HG02759 (cell line): ENCODE results near the gene ATXN1.
A peak's percentile ranks its signal among the peaks of the same experiment; 100 is the strongest.
"Not testable (repeated sequence)": the region's sequence is repeated elsewhere in the genome, so short reads cannot be mapped to it uniquely, and the experiment has no call there.

Source experiments
- ATAC-seq: cut with Tn5 transposase; IDR thresholded peaks from one replicate; pipeline ENCODE4 v1.9.1; 2021; ENCODE audit warnings: mild to moderate bottlenecking, moderate library complexity; ENCODE audit not compliant: unreplicated experiment

ATXN1 gene

DNA sequence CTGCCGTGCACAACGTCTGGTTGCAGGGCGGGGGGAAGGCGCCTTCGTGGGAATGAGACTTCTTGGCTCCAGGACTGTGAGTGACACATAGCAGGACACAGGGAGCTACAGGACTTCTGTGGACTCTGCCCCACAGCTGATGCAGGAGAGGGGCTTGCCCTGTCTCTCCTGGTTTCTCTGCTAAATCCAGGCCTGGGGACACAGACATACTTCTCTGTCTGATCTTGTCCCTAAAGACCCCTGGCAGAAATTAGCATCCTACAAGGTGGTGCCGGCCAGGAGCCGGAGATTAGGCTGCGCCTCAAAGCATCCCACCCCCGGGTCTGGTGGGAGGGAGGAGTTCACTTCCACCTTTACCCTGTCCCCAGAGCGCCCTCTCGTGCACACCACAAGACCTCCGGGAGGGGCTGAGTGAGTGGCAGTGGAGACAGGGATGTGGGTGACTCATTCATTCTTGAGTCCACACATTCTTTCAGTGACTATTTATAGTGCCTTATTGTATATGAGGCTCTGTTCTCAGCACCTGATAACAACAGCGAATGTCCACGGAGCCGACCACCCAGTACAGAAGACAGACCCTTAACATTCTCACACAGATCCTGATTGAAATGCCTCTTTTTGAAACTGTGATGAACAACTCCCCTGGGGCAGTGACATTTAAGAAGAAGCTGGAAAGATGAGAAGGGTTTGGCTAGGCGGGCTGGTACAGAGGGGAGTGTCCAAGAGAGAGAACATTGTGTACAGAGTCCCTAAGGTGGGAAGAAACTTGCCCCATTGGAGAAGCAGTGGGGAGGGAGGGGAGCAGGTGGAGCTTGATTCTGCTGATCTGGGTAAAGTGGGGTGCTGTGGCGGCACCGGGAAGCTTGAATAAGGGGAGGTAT lies 483.9 kb downstream of the ATXN1 start:
- ATAC-seq = peak; percentile 75

GRCh38 chr6:16274885-16275589 lies 486.2 kb downstream of the ATXN1 start:
- no peak for ATAC-seq

- ATAC-seq = no peak
Measured at GRCh38 chr6:16274483-16274882, 486.8 kb downstream of the ATXN1 start.

DNA sequence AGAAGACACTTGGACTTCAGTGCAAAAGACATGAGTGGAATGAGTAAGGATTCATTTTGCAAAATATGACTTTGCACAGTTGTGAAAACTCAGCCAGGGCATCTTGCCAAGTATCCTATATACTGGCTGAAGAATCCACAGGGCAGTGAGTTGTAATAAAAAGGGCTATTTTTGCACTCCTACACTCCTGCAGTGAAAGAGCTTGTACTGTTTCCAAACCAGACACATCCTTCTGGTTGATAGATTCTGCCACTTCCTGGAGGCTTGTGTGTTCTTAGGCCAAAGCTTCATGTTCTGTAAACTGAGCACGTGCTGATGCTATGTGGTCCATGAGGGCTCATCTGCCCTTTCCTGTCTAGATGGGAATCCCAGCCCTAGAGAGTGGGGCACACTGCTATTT lies 488.0 kb downstream of the ATXN1 start:
- ATAC-seq = no peak

GRCh38 chr6:16272201-16272600 lies 489.1 kb downstream of the ATXN1 start:
- ATAC-seq = no peak

DNA sequence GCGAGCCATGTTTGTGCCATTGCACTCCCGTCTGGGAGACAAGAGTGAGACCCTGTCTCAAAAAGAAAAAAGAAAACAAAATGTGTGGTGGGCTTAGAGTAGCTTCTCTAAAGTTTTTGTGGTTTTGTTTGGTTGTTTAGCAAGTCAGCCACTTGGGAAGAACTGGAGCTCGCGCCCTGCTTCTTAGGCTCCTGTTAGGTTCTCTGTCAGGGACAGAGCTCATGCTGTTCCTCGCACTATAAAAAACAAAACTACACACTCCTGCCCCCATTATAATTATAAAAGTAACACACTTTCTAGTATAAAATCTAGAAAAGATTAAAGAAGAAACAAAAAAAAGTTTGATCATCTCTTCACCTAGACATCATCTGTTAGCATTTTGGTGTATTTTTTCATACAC lies 489.8 kb downstream of the ATXN1 start:
- ATAC-seq = no peak

- no peak for ATAC-seq
Measured at GRCh38 chr6:16270178-16270794, 491.0 kb downstream of the ATXN1 start.

GRCh38 chr6:16269442-16270070 lies 491.7 kb downstream of the ATXN1 start:
- ATAC-seq = not testable (repeated sequence)

- peak; percentile 50 for ATAC-seq
Measured at GRCh38 chr6:16267428-16268263, 493.6 kb downstream of the ATXN1 start.

DNA sequence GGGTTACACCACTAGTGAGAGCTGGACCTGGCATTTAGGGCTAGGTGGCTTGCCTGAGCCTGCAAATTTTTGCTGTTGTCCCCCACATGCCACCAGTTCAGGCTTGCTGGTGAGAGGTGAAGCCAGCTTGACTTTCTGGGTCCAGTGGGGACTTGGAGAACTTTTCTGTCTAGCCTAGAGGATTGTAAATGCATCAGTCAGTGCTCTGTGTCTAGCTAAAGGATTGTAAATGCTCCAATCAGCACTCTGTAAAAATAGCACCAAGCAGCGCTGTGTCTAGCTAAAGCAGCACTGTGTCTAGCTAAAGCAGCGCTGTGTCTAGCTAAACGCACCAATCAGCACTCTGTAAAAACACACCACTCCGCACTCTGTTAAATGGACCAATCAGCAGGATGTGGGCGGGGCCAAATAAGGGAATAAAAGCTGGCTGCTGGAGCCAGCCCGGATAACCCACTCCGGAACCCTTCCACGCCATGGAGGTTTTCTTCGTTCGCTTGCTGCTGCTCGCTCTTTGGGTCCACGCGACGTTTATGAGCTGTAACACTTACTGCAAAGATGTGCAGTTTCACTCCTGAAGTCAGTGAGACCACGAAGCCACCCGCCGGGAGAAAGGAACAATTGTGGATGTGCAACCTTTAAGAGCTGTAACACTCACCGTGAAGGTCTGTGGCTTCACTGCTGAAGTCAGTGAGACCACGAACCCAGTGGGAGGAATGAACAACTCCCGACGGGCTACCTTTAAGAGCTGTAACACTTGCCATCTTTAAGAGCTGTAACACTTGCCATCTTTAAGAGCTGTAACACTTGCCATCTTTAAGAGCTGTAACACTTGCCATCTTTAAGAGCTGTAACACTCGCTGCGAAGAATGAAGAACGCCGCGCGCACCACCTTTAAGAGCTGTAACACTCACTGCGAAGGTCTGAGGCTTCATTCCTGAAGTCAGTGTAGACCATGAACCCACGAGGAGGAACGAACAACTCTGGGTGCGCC lies 495.6 kb downstream of the ATXN1 start:
- ATAC-seq = no peak

DNA sequence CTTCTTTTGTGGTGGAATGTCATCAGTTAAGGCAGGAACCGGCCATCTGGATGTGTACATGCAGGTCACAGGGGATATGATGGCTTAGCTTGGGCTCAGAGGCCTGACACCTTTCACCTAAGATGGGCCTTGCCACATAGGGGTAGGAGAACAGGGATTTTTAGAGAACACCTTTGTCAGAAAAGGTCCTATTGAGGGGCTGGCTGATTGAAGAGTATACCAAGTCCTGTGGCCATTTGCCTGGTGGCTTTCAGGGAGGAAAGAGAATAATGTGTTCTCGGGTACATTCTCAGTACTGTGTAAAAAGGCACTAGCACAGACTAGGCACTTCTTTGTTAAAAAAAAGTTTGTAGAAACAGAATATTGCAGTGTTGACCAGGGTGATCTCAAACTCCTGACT lies 496.5 kb downstream of the ATXN1 start:
- ATAC-seq = no peak

DNA sequence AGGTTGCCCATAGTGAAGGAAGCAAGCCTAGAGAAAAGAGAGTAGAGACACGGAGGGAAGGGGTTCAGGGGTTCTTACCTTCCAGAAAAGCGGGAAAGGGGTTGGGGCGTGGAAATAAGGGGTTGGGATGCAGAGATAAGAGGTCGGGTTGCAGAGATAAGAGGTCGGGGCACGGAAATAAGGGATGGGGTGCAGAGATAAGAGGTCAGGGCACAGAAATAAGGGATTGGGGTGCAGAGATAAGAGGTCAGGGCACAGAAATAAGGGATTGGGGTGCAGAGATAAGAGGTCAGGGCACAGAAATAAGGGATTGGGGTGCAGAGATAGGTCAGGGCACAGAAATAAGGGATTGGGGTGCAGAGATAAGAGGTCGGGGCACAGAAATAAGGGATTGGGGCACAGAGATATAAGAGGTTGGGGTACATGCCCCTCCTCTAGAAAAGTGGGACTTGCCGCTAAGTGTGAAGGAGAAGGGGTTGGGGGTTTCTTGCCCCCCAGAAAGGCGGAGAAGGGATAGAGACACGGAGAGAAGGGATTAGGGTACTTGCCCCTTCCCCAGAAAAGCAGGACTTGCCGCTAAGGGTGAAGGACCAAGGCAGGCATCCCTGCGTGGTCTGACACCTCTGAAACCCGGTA lies 497.7 kb downstream of the ATXN1 start:
- ATAC-seq = not testable (repeated sequence)

GRCh38 chr6:16262773-16263172 lies 498.5 kb downstream of the ATXN1 start:
- ATAC-seq = not testable (repeated sequence)

DNA sequence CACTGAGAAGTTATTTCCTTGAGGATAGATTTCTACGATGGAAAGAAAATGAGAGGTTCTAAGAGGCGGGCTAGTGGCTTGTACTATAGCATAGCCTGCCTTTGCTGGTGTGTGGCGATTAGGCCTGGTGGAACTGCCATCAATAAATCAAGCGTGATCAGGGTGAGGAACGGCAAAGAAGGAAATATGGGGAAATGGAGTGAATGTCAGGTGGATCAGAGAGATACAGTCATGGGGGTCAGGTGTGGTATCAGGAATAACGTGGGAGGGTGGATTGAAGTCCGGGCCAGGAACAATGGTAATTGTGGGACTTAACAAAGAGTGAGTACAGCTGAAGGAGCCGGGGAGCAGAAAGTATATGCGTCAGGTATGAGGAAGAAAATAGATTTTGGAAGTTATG lies 500.7 kb downstream of the ATXN1 start:
- ATAC-seq = not testable (repeated sequence)

- ATAC-seq = not testable (repeated sequence)
Measured at GRCh38 chr6:16259604-16260003, 501.7 kb downstream of the ATXN1 start.

- no peak for ATAC-seq
Measured at GRCh38 chr6:16258709-16259075, 502.6 kb downstream of the ATXN1 start.

GRCh38 chr6:16257999-16258708 lies 503.1 kb downstream of the ATXN1 start:
- ATAC-seq = no peak

DNA sequence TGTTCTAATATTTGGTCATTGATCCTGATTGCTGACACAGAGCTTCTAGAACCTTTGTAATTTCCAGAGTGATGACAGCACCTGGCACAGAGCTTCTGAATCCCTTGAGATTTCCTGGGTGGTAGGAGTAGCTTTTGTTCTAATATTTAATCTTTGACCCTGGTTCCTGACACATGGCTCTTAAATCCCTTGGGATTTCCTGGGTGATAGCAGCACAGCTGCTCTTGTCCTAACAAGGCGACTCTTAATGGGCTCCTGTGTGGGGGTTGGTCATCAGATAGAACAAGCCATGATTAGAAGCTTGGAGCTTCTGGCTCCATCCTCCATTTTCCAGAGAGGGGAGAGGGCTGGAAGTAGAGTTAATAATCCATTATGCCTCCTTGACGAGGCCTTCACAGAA lies 504.5 kb downstream of the ATXN1 start:
- no peak for ATAC-seq
